GM10266 (cell line): Measurements from ENCODE around the gene MREG.
"Not testable (repeated sequence)": the region's sequence is repeated elsewhere in the genome, so short reads cannot be mapped to it uniquely, and the experiment has no call there.

Source experiments
- DNase-seq: peaks from one replicate; pipeline ENCODE4 v3.0.0; 2012; ENCODE audit errors: extremely low spot score
- CTCF ChIP-seq: IDR thresholded peaks from 2 replicates; pipeline ENCODE4 v1.5.1; 2012; ENCODE audit warnings: mild to moderate bottlenecking, low read depth; ENCODE audit not compliant: control insufficient read depth, insufficient read depth; ENCODE audit errors: missing control alignments

MREG gene

DNA sequence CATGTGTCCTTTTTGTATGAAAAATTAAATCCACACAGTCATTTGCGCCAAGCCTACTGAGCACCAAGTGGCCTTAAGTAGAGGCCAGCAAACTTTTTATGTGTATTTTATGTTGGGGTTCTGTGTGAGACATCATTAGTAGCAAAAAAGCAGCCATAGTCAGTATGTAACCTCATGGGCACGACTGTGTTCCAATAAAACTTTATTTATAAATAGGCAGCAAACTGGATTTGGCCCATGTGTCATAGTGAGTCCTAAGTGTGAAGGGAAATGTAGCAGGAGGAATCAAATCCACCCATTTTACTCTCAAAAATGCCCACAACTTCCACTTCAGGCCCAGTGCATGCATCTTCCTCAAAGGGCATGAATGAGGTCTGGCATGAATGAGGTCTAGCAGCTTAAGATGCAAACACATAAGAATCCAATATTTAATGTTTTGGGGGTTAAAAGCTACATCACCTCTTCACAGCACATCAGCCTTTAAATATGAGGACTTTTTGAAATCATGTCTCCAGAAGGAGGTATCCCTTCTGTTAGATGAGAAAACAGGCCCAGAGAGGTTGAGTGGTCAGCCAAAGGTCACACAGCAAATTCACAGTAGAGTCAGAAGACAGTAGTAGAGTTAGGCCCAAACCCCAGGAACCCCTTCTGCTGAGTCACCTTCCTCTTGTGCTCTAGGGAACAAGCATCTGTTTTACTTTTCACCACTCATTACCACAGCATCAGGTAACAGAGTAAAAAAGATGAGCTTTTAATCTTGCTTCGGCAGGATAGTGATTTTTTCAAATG, 45.6 kb downstream of the MREG start:
- no peak for TF ChIP-seq CTCF
- DNase-seq: no peak

DNA sequence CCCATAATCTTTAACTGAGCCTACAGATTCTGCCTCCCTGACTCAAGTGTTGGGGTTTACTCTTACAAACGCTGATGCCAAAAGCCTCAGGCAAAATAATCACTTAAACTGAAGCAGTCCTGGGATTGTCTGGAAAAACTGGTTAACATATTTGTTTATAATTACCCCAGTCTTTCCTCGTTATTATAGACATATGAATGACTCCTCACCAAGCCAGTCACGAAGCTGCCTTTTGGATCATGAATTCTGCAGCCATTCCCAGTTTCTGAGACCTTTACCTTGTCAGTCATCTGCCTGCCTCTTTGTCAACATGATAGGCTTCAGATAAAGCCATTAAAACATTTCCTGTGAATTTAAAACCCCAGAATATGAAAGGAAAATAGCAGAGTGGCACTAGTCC, 46.4 kb downstream of the MREG start:
- DNase-seq: no peak
- no peak for TF ChIP-seq CTCF

DNA sequence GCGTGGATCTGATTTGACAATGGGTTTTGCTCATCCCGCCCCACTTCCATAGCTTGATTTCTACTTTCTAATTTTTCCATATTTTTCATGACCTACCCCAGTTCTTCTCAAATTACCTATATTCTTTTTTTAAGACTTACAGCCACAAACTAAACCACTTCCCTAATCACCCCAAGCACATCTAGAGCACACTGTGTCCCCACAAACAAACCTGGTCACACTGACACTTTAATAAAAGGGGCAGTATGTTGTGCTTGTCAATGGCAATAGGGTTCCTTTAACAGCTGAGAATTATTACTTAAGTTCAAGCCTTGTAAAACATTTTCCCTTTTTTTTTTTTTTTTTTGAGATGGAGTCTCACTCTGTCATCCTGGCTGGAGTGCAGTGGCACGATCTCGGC, 47.1 kb downstream of the MREG start:
- TF ChIP-seq CTCF: no peak
- DNase-seq: no peak

GRCh38 chr2:215965532-215966165, 47.7 kb downstream of the MREG start:
- TF ChIP-seq CTCF: no peak
- DNase-seq: no peak

GRCh38 chr2:215961981-215962380, 51.4 kb downstream of the MREG start:
- no peak for TF ChIP-seq CTCF
- DNase-seq: no peak

- TF ChIP-seq CTCF: no peak
- no peak for DNase-seq
Observed at GRCh38 chr2:215958257-215958656, 55.1 kb downstream of the MREG start.

- DNase-seq: not testable (repeated sequence)
Observed at GRCh38 chr2:215957354-215958122, 55.8 kb downstream of the MREG start.
